Measurements from ENCODE around the gene IP6K3.

The IP6K3 gene

GRCh38 chr6:33721508-33721907 is 25.2 kb downstream of the IP6K3 start:
- H3K9me3 ChIP-seq (replicated peaks; ENCODE audit: insufficient read depth, low read length) = no peaks in the 10 kb centered on the region
- no peaks in the 10 kb centered on the region for H3K79me2 ChIP-seq (ENCODE audit: low read length)
- H3K4me3 ChIP-seq (ENCODE audit: low read length) = no peak overlapping the region

GRCh38 chr6:33720998-33721397 is 25.7 kb downstream of the IP6K3 start:
- Histone ChIP-seq H4K20me1 (ENCODE audit: insufficient read depth, low read length) (no peaks in the 10 kb centered on the region), H3K4me3 (ENCODE audit: low read length) (no peak overlapping the region), H3K9me2 (replicated peaks; ENCODE audit: insufficient read depth, low read length) (no peaks in the 10 kb centered on the region), H3K36me3 (replicated peaks; ENCODE audit: insufficient read depth, low read length) (no peaks in the 10 kb centered on the region), H3F3A (ENCODE audit: insufficient read depth, low read length) (no peaks in the 10 kb centered on the region), H3K9ac (ENCODE audit: low read length) (no peak overlapping the region), H3K9me3 (replicated peaks; ENCODE audit: insufficient read depth, low read length) (no peaks in the 10 kb centered on the region), H3K4me2 (ENCODE audit: low read depth, low read length) (no peak overlapping the region), H3K4me1 (ENCODE audit: low read length) (no peaks in the 10 kb centered on the region), H3K27me3 (replicated peaks; ENCODE audit: insufficient read depth, low read length) (peaks cover 54% of the 10 kb centered on the region), H3K79me2 (ENCODE audit: low read length) (no peaks in the 10 kb centered on the region), H3K27ac (ENCODE audit: low read length) (no peak overlapping the region), H2AFZ (ENCODE audit: low read length) (no peak overlapping the region)
- DNase-seq = no peak
- TF ChIP-seq EZH2phosphoT487 (IDR thresholded peaks at IDR 0.05; ENCODE audit: low read length) = no peak
- no peak for TF ChIP-seq EZH2 (optimal IDR thresholded peaks at IDR 0.05; ENCODE audit: low read depth, low read length)
- TF ChIP-seq CTCF (IDR thresholded peaks at IDR 0.05; ENCODE audit: low read length) = no peak

More at GRCh38 chr6:33721508-33721907, 25.2 kb downstream of the IP6K3 start:
- Histone ChIP-seq H3F3A (ENCODE audit: insufficient read depth, low read length) (no peaks in the 10 kb centered on the region), H3K27me3 (replicated peaks; ENCODE audit: insufficient read depth, low read length) (peaks cover 59% of the 10 kb centered on the region), H3K9ac (ENCODE audit: low read length) (no peak overlapping the region), H3K27ac (ENCODE audit: low read length) (no peak overlapping the region), H2AFZ (ENCODE audit: low read length) (no peak overlapping the region), H3K4me1 (ENCODE audit: low read length) (no peaks in the 10 kb centered on the region), H4K20me1 (ENCODE audit: insufficient read depth, low read length) (no peaks in the 10 kb centered on the region), H3K9me2 (replicated peaks; ENCODE audit: insufficient read depth, low read length) (no peaks in the 10 kb centered on the region), H3K36me3 (replicated peaks; ENCODE audit: insufficient read depth, low read length) (no peaks in the 10 kb centered on the region), H3K4me2 (ENCODE audit: low read depth, low read length) (no peak overlapping the region)
- no peak for DNase-seq
- TF ChIP-seq EZH2 (optimal IDR thresholded peaks at IDR 0.05; ENCODE audit: low read depth, low read length) (no peak), CTCF (IDR thresholded peaks at IDR 0.05; ENCODE audit: low read length) (no peak), EZH2phosphoT487 (IDR thresholded peaks at IDR 0.05; ENCODE audit: low read length) (no peak)

- Histone ChIP-seq H3K27me3 (replicated peaks; ENCODE audit: insufficient read depth, low read length) (peaks cover 40% of the 10 kb centered on the region), H3K9me2 (replicated peaks; ENCODE audit: insufficient read depth, low read length) (no peaks in the 10 kb centered on the region), H2AFZ (ENCODE audit: low read length) (no peak overlapping the region), H3K4me2 (ENCODE audit: low read depth, low read length) (no peak overlapping the region), H3K4me1 (ENCODE audit: low read length) (no peaks in the 10 kb centered on the region), H3K9ac (ENCODE audit: low read length) (no peak overlapping the region), H3K4me3 (ENCODE audit: low read length) (no peak overlapping the region), H4K20me1 (ENCODE audit: insufficient read depth, low read length) (no peaks in the 10 kb centered on the region), H3K79me2 (ENCODE audit: low read length) (no peaks in the 10 kb centered on the region), H3F3A (ENCODE audit: insufficient read depth, low read length) (no peaks in the 10 kb centered on the region), H3K27ac (ENCODE audit: low read length) (no peak overlapping the region), H3K9me3 (replicated peaks; ENCODE audit: insufficient read depth, low read length) (no peaks in the 10 kb centered on the region), H3K36me3 (replicated peaks; ENCODE audit: insufficient read depth, low read length) (no peaks in the 10 kb centered on the region)
- DNase-seq = no peak
- TF ChIP-seq EZH2phosphoT487 (IDR thresholded peaks at IDR 0.05; ENCODE audit: low read length) (no peak), EZH2 (optimal IDR thresholded peaks at IDR 0.05; ENCODE audit: low read depth, low read length) (no peak), CTCF (IDR thresholded peaks at IDR 0.05; ENCODE audit: low read length) (no peak)
These were observed 27.2 kb downstream of the IP6K3 start for GRCh38 chr6:33719326-33719987.
